GM19438 (cell line): ENCODE results near the gene HSPA14.
A peak's percentile ranks its signal among the peaks of the same experiment; 100 is the strongest.
"Not testable (repeated sequence)": the region's sequence is repeated elsewhere in the genome, so short reads cannot be mapped to it uniquely, and the experiment has no call there.

ENCODE experiments used
- ATAC-seq: cut with Tn5 transposase; IDR thresholded peaks from one replicate; pipeline ENCODE4 v1.9.1; 2021; ENCODE audit warnings: low read depth; ENCODE audit not compliant: unreplicated experiment

The HSPA14 gene, protein sequence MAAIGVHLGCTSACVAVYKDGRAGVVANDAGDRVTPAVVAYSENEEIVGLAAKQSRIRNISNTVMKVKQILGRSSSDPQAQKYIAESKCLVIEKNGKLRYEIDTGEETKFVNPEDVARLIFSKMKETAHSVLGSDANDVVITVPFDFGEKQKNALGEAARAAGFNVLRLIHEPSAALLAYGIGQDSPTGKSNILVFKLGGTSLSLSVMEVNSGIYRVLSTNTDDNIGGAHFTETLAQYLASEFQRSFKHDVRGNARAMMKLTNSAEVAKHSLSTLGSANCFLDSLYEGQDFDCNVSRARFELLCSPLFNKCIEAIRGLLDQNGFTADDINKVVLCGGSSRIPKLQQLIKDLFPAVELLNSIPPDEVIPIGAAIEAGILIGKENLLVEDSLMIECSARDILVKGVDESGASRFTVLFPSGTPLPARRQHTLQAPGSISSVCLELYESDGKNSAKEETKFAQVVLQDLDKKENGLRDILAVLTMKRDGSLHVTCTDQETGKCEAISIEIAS

DNA sequence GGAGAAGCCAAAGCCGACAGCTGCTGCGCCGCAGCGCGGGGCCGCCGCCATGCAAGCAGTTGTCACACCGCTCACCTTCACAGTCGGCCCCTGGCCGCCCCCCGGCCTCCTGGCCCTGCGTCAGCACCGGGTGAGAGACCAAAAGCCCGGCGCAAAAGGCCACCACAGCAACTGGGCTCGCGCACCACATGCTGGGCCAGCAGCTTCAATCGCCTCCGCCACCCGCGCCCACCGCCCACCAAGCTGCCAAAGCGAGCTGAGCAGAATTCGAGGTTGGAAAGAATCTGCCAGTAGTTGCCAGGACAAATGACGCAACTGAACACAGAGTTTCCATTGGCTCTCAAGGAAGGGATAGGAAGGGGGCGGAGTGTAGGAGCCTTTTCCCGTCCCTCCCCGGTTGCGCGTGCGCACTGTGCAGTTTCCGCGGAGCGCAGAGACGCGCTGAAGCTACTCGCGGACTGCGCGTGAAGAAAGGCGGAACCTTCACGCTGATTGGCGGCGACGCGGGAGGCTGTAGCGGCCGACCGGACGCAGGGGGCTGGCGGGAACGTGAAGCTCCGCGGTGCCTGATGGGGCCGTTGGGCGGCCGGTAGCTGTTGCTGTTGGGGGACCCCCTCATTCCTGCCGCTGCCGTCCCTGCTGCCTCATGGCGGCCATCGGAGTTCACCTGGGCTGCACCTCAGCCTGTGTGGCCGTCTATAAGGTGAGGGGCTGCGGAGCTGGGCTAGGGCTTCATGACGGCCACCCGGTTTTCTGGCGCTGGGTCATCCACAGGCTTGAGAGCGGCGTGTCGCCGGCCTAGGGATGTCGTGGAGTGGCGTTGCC is at the start of gene HSPA14, which contains the start of the genes CDNF and MSANTD7:
TSS of gene HSPA14 (plus strand) at position 550 of the 825 bp plus-strand sequence. CDS start at position 647, 97 bp downstream.
TSS of gene CDNF (minus strand) at position 281 of the 825 bp plus-strand sequence. CDS start at position 190, 91 bp downstream.
TSS of gene MSANTD7 (plus strand) at position 550 of the 825 bp plus-strand sequence. CDS start 3,979 bp downstream, outside the sequence.
- peak; percentile 93 for ATAC-seq

DNA sequence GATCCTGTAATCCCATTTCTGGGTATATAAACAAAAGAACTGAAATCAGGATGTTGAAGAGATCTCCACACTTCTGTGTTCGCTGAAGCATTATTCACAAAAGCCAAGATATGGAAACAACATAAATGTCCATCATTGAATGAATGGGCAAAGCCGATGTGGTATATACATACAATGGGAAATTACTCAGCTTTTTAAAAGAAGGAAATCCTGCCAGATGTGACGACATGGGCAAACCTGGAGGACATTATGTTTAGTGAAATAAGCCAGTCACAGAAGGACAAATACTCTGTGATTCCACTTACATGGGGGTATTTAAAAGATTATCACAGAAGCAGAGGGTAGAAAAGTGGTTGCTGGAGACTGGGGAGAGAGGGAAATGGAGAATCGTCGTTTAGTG is 39.5 kb upstream of the HSPA14 start:
- ATAC-seq, result no peak

DNA sequence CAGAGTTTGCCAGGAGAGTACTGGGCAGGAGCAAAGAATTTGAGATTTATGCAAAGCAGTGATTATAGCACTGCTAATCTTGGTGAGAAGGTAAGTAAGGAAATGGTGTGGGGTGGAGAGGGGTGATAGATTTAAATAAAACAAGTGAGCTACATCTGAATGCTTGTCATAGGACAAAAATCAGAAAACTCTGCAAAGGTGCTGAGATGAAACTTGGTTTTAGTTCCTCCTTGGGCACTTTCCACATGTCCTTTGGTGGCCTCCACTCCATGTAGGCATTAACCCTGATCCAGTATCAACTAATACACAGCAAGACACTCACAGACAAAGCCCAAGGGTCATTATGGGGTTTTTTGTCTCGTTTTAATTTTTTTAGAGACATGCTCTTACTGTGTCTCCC is 37.7 kb upstream of the HSPA14 start:
- no peak for ATAC-seq

DNA sequence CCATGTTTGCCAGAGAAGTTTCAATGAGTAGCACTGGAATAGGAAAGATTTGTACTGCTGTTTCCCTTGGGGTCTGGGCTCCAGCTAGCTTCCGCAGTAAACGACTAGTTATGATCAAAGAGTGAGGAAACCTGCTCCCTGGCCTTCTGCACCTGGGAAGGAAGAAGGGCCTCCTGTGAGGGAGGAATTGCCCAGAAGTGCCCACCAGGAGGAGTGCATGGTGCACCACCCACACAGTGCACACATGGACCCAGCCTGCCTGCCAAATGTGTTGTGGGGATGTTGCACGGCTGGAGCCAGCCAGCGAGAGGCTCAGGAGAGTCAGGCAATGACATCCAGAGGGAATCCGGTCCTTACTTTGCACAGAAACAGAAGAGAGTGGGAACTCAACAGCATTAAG is 36.4 kb upstream of the HSPA14 start:
- ATAC-seq, result no peak

DNA sequence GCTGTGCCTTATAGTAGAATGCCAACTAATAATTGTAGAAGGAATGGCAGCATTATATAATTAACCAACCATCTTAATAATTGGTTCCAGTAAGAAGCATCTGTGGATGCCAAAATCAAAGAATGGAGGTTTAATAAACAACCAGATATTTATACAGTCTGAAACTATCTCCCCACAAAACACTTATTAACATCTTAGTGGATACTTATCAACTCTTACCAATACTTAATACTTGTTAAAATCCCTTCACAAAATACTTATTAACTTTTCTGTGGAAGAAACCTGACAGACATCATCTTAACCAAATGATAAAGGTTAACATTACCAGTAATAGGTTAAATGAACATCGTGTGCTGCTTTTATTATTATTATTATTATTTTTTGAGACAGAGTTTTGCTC is 34.3 kb upstream of the HSPA14 start:
- no peak for ATAC-seq

DNA sequence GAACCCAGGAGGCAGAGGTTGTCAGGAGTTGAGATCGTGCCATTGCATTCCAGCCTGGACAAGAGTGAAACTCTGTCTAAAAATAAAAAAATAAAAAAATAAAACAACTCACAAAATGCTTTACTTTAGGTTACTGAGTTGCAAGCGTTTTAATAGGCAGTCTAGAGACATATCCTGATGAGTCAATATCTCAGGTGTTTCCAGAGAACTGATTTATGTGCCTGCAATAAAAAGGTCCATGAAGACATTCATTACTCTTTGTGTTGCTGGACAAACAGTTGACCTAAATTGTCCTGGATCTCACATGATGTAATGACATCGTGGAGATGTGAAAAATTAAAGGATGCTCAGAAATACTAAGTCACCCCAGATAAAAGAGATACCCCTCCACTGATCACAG is 31.8 kb upstream of the HSPA14 start:
- no peak for ATAC-seq

DNA sequence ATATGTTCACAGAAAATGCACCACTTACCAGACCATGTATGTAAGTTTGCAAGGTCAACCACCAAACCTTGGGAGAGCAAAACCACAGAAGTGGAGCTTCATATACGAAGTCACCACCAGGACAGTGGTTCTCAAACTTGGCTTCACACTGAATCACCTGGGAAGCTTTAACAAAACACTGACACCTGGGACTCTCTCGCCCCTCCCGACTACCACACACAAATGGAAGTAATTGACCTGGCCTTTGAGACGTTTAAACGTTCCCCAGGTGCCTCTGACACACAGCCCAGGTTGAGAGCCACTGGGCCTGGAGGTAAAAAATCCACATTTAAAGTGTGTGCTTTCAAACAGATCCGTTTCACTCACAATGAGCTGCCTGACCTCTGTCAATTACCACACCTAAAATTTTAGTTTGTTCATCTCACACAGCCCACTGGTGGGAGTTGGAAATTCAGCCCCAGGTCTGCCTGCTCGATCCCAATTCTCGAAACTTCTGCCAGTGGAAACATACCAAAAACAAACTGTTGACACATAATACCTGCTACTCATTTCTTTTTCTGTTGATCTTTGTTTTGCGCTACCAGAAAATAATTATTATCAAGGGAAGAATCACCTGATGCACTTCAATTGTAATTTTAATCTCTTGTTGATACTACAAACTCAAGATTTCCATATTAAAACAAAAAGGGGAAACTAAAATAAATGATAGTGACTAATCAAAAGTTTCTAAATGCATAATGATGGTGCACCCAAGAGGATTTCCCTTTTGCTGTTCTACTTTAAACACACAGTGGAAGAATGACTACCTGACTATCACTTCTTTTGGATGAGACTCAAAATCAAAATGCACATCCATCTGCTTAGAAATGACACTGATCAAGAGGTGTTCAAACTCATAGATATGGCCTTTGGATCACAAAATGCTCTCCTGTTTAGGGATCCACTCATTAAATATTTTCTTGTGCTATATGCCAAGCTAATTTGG is 26.8 kb upstream of the HSPA14 start:
- no peak for ATAC-seq

DNA sequence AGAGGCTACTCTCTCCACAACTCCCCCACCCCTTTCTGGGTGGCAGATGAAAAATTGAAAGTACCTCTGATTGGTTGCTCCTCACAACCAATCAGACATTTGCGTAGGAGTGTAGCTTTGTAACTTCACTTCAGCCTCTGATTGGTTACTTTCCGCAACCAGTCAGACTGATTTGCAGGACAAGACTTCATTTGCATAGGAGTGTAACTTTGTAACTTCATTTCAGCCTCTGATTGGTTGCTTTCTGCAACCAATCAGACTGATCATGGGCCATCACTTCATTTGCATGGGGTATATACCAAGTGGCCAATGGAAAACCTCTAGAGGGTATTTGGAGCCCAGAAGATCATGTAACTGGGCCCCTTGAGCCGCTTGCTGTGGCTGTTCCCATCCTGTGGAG is 25.8 kb upstream of the HSPA14 start:
- ATAC-seq, result no peak

DNA sequence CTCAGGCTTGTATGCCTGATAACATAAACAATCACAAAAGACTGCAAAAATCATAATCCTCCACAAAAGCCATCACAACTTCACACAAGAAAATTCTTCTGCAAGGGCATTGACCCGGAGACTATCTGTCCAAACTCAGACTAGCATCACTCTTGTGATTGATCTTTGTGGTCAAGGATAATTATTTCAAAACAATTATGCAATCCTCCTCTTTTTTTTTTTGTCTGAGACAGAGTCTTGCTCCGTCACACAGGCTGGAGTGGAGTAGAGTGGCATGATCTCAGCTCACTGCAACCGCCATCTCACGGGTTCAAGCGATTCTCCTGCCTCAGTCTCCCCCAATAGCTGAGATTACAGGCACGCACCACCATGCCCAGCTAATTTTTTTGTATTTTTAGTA is 22.4 kb upstream of the HSPA14 start:
- ATAC-seq, result no peak

DNA sequence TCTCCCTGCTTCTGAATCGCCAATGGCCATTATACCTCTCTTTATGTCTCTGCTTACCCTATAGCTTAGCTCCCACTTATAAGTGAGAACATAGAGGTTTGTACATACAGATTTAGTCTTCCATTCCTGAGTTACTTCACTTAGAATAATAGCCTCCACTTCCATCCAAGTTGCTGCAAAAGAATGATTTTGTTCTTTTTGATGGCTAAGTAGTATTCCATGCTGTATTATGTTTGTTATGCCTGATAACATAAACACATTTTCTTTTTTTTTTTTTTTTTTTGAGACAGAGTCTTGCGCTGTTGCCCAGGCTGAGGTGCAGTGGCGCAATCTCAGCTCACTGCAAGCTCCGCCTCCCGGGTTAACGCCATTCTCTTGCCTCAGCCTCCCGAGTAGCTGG is 21.4 kb upstream of the HSPA14 start:
- not testable (repeated sequence) for ATAC-seq

DNA sequence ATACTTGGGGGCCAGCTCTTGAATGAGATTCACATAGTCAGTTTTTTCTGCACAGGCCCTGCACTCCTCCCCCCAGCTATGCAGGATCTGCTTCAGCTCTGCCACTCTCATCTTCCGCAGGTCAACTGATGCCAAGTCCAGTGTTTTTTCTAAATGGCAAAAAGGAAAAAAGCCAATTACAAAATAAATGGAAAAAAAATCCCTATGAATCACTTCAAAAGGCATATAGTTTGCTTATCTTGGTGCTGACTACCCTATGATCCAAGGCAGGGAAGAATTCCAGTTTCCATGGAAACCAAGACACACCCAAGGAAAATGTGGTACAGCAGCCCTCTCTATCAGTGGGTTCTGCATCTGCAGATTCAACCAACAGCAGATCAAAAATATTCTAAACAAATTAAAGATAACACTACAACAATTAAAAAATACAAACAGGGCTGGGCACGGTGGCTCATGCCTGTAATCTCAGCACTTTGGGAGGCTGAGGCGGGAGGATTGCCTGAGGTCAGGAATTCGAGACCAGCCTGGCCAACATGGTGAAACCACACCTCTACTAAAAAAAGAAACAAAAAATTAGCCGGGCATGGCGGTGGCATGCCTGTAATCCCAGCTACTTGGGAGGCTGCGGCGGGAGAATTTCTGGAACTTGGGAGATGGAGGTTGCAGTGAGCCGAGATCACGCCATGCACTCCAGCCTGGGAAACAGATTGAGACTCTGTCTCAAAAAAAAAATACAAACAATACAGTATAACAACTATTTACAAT is 17.9 kb upstream of the HSPA14 start:
- no peak for ATAC-seq

DNA sequence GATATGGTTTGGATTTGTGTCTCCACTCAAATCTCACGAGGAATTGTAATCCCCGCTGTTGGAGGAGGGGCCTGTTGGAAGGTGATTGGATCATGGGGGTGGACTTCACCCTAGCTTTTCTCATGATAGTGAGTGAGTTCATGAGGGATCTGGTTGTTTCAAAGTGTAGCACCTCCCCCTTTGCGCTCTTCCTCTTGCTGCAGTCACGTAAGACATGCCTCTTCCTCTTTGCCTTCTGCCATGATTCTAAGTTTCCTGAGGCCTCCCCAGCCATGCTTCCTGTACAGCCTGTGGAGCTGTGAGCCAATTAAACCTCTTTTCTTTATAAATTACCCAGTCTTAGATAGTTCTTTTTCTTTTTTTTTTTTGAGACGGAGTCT is 17.3 kb upstream of the HSPA14 start:
- no peak for ATAC-seq

DNA sequence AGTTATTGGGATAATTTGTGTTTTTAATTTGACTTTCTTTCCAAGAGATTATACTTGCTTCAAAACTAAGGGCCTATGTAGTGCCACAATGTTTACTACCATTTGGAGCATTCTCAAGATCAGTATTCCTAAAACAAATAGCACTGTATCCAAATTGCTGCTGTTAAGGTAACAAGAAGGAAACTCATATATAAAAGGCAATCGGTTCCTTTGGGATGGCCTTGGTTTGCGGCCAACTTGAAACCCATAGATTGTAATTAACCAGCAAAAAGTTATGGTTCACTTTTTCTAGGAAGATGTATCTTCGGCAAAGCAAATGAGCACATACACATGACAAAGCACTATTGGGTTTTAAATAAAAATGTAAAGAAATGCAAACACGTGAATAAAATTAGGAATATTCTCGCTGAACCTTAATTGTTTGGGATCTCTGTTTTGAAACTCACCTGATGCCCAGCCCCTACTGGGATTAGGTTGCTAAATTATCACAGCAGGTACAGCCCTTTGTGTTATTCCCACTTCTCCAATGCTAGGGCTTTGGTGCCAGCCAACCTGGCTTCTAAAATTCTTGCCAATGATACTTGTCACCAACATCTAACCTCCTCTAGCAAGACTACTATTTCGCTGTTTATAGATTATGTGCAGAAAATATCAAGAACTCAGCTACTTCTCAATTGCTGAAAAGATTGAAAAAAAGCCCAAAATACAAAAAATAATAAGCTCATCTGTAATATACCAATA is 16.3 kb upstream of the HSPA14 start:
- ATAC-seq, result no peak

DNA sequence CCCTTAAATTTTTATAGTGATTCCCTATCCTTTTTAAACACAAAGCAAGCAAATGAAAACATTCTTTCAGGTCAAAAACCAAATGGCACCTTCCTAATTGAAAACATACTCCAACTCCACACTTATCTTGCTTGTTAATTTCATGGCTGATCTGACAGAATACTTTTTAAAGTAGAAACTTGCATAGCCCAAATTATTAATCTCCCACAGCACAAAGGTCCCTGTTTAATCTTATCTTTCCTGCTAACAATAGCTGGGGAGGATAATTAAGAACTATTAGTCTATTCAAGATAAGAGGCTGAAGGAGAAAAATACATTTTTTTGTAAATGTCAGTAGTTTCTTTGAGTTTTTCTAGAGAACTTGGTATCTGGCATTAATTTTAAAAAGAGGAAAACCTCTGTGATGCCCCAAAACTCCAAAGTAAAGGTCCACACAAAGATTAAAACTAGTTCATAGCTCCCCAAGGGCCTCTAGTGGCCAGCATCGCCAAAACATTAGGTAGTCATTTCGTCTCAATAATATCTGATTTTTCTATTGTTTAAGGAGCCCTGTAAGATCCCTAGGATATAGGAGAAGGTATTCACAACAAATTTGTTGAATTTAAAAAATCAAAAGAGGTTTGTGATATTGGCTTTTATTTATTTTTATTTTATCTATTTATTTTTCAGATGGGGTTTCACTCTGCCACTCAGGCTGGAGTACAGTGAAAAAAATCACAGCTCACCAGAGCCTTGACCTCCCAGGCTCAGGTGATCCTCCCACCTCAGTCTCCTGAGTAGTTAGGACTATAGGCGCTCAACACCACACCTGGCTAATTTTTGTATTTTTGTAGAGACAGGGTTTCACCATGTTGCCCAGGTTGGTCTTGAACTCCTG is 15.0 kb upstream of the HSPA14 start:
- ATAC-seq, result no peak

DNA sequence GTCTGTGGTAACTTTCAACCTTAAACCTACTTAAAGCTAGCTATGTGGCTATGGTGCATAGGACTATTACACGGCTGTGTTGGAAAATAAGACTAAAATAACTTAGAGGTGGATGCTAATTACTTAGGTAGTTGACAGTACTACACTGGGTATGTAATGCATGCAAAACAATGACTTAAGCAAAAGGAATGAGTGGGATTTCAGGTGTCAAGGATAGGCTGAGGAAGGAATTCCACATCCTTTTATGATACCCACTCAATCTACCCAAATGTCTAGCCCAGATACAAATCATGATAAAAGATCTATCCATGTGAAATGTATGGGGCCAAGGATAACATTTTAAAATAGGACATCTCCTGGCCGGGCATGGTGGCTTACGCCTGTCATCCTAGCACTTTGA is 14.1 kb upstream of the HSPA14 start:
- ATAC-seq, result no peak

DNA sequence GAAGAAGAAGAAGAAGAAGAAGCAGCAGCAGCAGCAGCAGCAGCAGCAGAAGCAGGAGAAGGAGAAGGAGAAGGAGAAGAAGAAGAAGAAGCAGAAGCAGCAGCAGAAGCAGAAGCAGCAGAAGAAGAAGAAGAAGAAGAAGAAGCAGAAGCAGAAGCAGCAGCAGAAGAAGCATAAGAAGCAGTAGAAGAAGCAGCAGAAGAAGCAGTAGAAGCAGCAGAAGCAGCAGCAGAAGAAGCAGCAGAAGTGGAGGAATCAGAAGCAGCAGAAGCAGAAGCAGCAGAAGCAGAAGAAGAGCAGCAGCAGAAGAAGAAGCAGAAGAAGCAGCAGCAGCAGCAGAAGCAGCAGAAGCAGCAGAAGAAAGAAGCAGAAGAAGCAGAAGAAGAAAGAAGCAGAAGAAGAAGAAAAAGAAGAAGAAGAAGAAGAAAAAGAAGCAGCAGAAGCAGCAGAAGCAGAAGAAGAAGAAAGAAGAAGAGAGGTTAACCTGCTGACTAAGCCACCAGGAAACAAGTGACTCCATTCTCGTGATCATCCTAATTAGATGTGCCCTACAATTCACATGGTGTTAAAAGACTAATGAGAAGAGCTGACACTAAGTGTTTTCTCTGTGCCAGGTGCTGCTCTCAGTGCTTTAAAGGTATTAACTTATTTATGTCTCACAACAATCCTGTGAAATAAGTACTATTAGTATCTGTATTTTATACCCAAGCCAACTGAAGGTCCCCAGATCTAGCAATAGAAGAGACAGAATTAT is 11.9 kb upstream of the HSPA14 start:
- ATAC-seq, result no peak

DNA sequence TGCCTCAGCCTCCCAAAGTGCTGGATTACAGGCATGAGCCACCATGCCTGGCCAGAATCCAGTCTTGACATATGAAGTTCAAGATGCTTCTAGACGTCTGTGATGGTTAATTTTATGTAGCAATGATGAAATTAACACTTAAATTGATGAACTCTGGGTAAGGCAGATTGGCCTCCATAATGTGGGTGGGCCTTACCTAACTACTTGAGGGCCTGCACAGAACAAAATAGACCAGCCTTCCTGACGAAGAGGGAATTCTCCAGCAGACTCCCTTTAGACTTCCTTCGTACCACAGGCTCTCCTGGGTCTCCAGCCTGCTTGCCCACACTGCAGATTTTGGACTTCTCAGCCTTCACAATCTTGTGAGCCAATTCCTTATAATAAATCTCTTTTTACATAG is 5.0 kb upstream of the HSPA14 start:
- ATAC-seq, result no peak
